ENCODE data around the gene NECTIN1.

Gene NECTIN1

GRCh38 chr11:119747868-119748660 lies 19.1 kb upstream of the NECTIN1 start:
- no peak for DNase-seq
- TF ChIP-seq POLR2A (IDR thresholded peaks at IDR 0.05; ENCODE audit: low read length) (no peak), GATA1 (IDR thresholded peaks at IDR 0.05; ENCODE audit: low read depth, low read length) (no peak)

GRCh38 chr11:119745776-119746535 lies 17.0 kb upstream of the NECTIN1 start:
- TF ChIP-seq POLR2A (IDR thresholded peaks at IDR 0.05; ENCODE audit: low read length) (no peak), GATA1 (IDR thresholded peaks at IDR 0.05; ENCODE audit: low read depth, low read length) (no peak)
- no peak for DNase-seq

GRCh38 chr11:119745112-119745511 lies 16.1 kb upstream of the NECTIN1 start:
- DNase-seq, result no peak
- no peak for TF ChIP-seq POLR2A (IDR thresholded peaks at IDR 0.05; ENCODE audit: low read length)
- TF ChIP-seq GATA1 (IDR thresholded peaks at IDR 0.05; ENCODE audit: low read depth, low read length), result no peak

- no peak for TF ChIP-seq POLR2A (IDR thresholded peaks at IDR 0.05; ENCODE audit: low read length)
- no peak for TF ChIP-seq GATA1 (IDR thresholded peaks at IDR 0.05; ENCODE audit: low read depth, low read length)
- no peak for DNase-seq
Measured at GRCh38 chr11:119744577-119744976, 15.6 kb upstream of the NECTIN1 start.

GRCh38 chr11:119743006-119743405 lies 14.0 kb upstream of the NECTIN1 start:
- no peak for TF ChIP-seq GATA1 (IDR thresholded peaks at IDR 0.05; ENCODE audit: low read depth, low read length)
- no peak for TF ChIP-seq POLR2A (IDR thresholded peaks at IDR 0.05; ENCODE audit: low read length)
- DNase-seq, result peak in 1 of 2 experiments; percentile 46

- TF ChIP-seq GATA1 (IDR thresholded peaks at IDR 0.05; ENCODE audit: low read depth, low read length), result no peak
- TF ChIP-seq POLR2A (IDR thresholded peaks at IDR 0.05; ENCODE audit: low read length), result no peak
- peak; percentile 31 to 49 for DNase-seq
Measured at GRCh38 chr11:119742263-119742861, 13.4 kb upstream of the NECTIN1 start.

GRCh38 chr11:119741369-119742262 lies 12.6 kb upstream of the NECTIN1 start:
- peak; percentile 53 to 69 for DNase-seq
- TF ChIP-seq GATA1 (IDR thresholded peaks at IDR 0.05; ENCODE audit: low read depth, low read length), result no peak
- TF ChIP-seq POLR2A (IDR thresholded peaks at IDR 0.05; ENCODE audit: low read length), result no peak

GRCh38 chr11:119739975-119740374 lies 11.0 kb upstream of the NECTIN1 start:
- peak; percentile 20 to 51 for DNase-seq
- TF ChIP-seq GATA1 (IDR thresholded peaks at IDR 0.05; ENCODE audit: low read depth, low read length), result no peak
- TF ChIP-seq POLR2A (IDR thresholded peaks at IDR 0.05; ENCODE audit: low read length), result no peak

- DNase-seq, result no peak
- TF ChIP-seq POLR2A (IDR thresholded peaks at IDR 0.05; ENCODE audit: low read length) (no peak), GATA1 (IDR thresholded peaks at IDR 0.05; ENCODE audit: low read depth, low read length) (no peak)
Measured at GRCh38 chr11:119739021-119739703, 10.2 kb upstream of the NECTIN1 start.

GRCh38 chr11:119738059-119738439 lies 9.0 kb upstream of the NECTIN1 start:
- TF ChIP-seq GATA1 (IDR thresholded peaks at IDR 0.05; ENCODE audit: low read depth, low read length) (no peak), POLR2A (IDR thresholded peaks at IDR 0.05; ENCODE audit: low read length) (no peak)
- DNase-seq, result no peak

GRCh38 chr11:119737366-119738058 lies 8.5 kb upstream of the NECTIN1 start:
- DNase-seq, result no peak
- TF ChIP-seq POLR2A (IDR thresholded peaks at IDR 0.05; ENCODE audit: low read length) (no peak), GATA1 (IDR thresholded peaks at IDR 0.05; ENCODE audit: low read depth, low read length) (no peak)

- DNase-seq, result no peak
- TF ChIP-seq GATA1 (IDR thresholded peaks at IDR 0.05; ENCODE audit: low read depth, low read length) (no peak), POLR2A (IDR thresholded peaks at IDR 0.05; ENCODE audit: low read length) (no peak)
Measured at GRCh38 chr11:119734788-119735187, 5.8 kb upstream of the NECTIN1 start.
